Endothelial cell of umbilical vein (primary cell): ENCODE measurements around the gene TENM4. TPM values are rescaled to one million over a fixed set of nuclear protein-coding genes. Genes with fewer than 3 reads are reported as not detected.

Experiments used
- BruUV-seq: library from RNA; stranded (reverse); fragments of 400-500 nt; replicated peaks from 2 replicates; lab custom pipeline; 2021; lab: Mats Ljungman, UMichigan
- CTCF ChIA-PET: fragments of 300-600, 350-600 bp; sonication (Branson Sonifier 250); formaldehyde crosslinking; loops from one replicate; lab custom pipeline; 2021; ENCODE audit warnings: antibody characterized with exemption, inconsistent platforms; lab: Charles Lee
- POLR2A ChIA-PET: fragments of 300-600, 350-600 bp; sonication (Branson Sonifier 250); formaldehyde crosslinking; loops from one replicate; lab custom pipeline; 2021; ENCODE audit warnings: antibody characterized with exemption, inconsistent platforms; lab: Charles Lee
- DNase-seq: peaks from one replicate; pipeline ENCODE4 v3.0.0-alpha.2; 2011; ENCODE audit warnings: low read depth, low spot score
- FAIRE-seq: peaks from 2 replicates; lab custom pipeline; 2011; peaks lifted over from hg19 to GRCh38; lab: Jason Lieb, UNC
- H2AFZ ChIP-seq: 2 replicates; pipeline ENCODE4 v1.6.0; 2012; ENCODE audit warnings: low read depth, low read length, control low read depth, inconsistent platforms
- H3K27ac ChIP-seq: 2 replicates; pipeline ENCODE4 v1.5.1; 2011; ENCODE audit warnings: low read depth, mild to moderate bottlenecking, control low read depth, low read length, moderate library complexity; ENCODE audit not compliant: insufficient read depth
- H3K27me3 ChIP-seq, 2 experiments: 2 replicates each; pipeline versions ENCODE4 v1.6.0 to v1.6.1; 2011; ENCODE audit warnings: low read length in 2 of 2, mixed read lengths in 1 of 2; ENCODE audit not compliant: control insufficient read depth in 2 of 2, insufficient read depth in 2 of 2
- H3K36me3 ChIP-seq, 2 experiments: 2 replicates in 1 of 2; 3 replicates in 1 of 2; pipeline ENCODE4 v1.5.1; 2011; ENCODE audit warnings: low read length in 2 of 2, mild to moderate bottlenecking in 1 of 2, moderate library complexity in 1 of 2; ENCODE audit not compliant: control insufficient read depth in 2 of 2, insufficient read depth in 2 of 2; ENCODE audit errors: extremely low read depth in 1 of 2
- H3K4me1 ChIP-seq: 3 replicates; pipeline ENCODE4 v1.5.1; 2011; ENCODE audit warnings: mild to moderate bottlenecking, low read length; ENCODE audit not compliant: control insufficient read depth, insufficient read depth; ENCODE audit errors: extremely low read depth
- H3K4me2 ChIP-seq: 2 replicates; pipeline ENCODE4 v1.6.1; 2011; ENCODE audit warnings: low read length, control low read depth, mixed read lengths; ENCODE audit not compliant: insufficient read depth
- H3K4me3 ChIP-seq, 3 experiments: fragments of 200-600 bp in 1 of 3; sonication (generic), shearing (Covaris generic) in 1 of 3; replicated peaks in 1 of 3; 2 replicates each; pipeline ENCODE4 v1.5.1; 2011 to 2016; ENCODE audit warnings: control low read depth in 3 of 3, low read length in 3 of 3, mild to moderate bottlenecking in 2 of 3, inconsistent platforms in 1 of 3, low read depth in 1 of 3, moderate library complexity in 1 of 3; ENCODE audit not compliant: insufficient read depth in 1 of 3
- H3K79me2 ChIP-seq: 2 replicates; pipeline ENCODE4 v1.6.0; 2012; ENCODE audit warnings: low read length, inconsistent platforms; ENCODE audit not compliant: control insufficient read depth, insufficient read depth
- H3K9ac ChIP-seq: replicated peaks from 2 replicates; pipeline ENCODE3; 2011; ENCODE audit warnings: low read length, control low read depth; ENCODE audit not compliant: insufficient read depth; ENCODE audit errors: extremely low read depth
- H3K9me1 ChIP-seq: replicated peaks from 3 replicates; pipeline ENCODE4 v1.6.0; 2011; ENCODE audit warnings: mild to moderate bottlenecking, low read length; ENCODE audit not compliant: control insufficient read depth, insufficient read depth; ENCODE audit errors: extremely low read depth
- H3K9me3 ChIP-seq: replicated peaks from 2 replicates; pipeline ENCODE4 v1.5.1; 2012; ENCODE audit warnings: low read length, inconsistent platforms; ENCODE audit not compliant: control insufficient read depth, insufficient read depth
- H4K20me1 ChIP-seq: replicated peaks from 2 replicates; pipeline ENCODE3; 2011; ENCODE audit warnings: mild to moderate bottlenecking, low read length; ENCODE audit not compliant: control insufficient read depth, insufficient read depth; ENCODE audit errors: extremely low read depth
- EZH2 ChIP-seq: IDR thresholded peaks from 2 replicates; pipeline ENCODE4 v1.6.1; 2012; ENCODE audit warnings: borderline replicate concordance, low read depth, mild to moderate bottlenecking, moderate library complexity, low read length, inconsistent platforms; ENCODE audit not compliant: severe bottlenecking
- FOS ChIP-seq: IDR thresholded peaks from 2 replicates; pipeline ENCODE4 v1.6.1; 2011; ENCODE audit warnings: mild to moderate bottlenecking, low read length, moderate library complexity, borderline replicate concordance; ENCODE audit not compliant: insufficient read depth
- GATA2 ChIP-seq: IDR thresholded peaks from 2 replicates; pipeline ENCODE4 v1.7.0; 2011; ENCODE audit warnings: low read depth, mild to moderate bottlenecking, moderate library complexity, mixed read lengths, low read length; ENCODE audit not compliant: insufficient read length, insufficient read depth
- JUN ChIP-seq: IDR thresholded peaks from 2 replicates; pipeline ENCODE4 v1.6.1; 2011; ENCODE audit warnings: borderline replicate concordance, low read depth; ENCODE audit not compliant: insufficient read length, insufficient read depth
- MAX ChIP-seq: IDR thresholded peaks from 2 replicates; pipeline ENCODE4 v1.6.1; 2011; ENCODE audit not compliant: insufficient read depth, insufficient read length
- MYC ChIP-seq: IDR thresholded peaks from one replicate; pipeline ENCODE4 v1.6.1; 2011; ENCODE audit warnings: mild to moderate bottlenecking, low read depth, low read length
- POLR2AphosphoS5 ChIP-seq: IDR thresholded peaks from 2 replicates; pipeline ENCODE4 v1.6.1; 2012; ENCODE audit warnings: low read depth, mild to moderate bottlenecking, control low read depth, low read length, moderate library complexity; ENCODE audit not compliant: insufficient read depth
- dilution Hi-C: fragments of 300-500 bp; cut with MboI; formaldehyde crosslinking; loops from one replicate; pipeline ENCODE4 v1.15.0; 2019; ENCODE audit warnings: low sequenced_read_pairs; ENCODE audit not compliant: extremely low pct_ligation_motif_present
- intact Hi-C: fragments of 100-400 bp; cut with micrococcal nuclease; formaldehyde crosslinking; loops from one replicate; pipeline ENCODE4 v1.10.0; 2022
- polyA plus RNA-seq, 4 experiments: library from polyadenylated mRNA; depleted of rRNA in 3 of 4; stranded (reverse) in 3 of 4; unstranded in 1 of 4; fragments of >200 nt; gene quantifications; 2 replicates each; pipeline versions ENCODE4 v1.2.1 to v1.2.3, GENCODE V29; 2011 to 2012; ENCODE audit warnings: missing spikeins in 1 of 4
- total RNA-seq: library from RNA; stranded (reverse); gene quantifications from 2 replicates; pipeline ENCODE4 v1.2.3, GENCODE V29; 2021
- TF ChIP-seq, protein P1 (sequence below), 2 donors: IDR thresholded peaks; 1 replicate in 1 of 2; 2 replicates in 1 of 2; pipeline ENCODE4 v1.5.1; 2011; ENCODE audit warnings: low read length in 2 of 2, mild to moderate bottlenecking in 2 of 2, moderate library complexity in 2 of 2, control low read depth in 1 of 2, inconsistent platforms in 1 of 2, low read depth in 1 of 2; ENCODE audit not compliant: insufficient read depth in 1 of 2; ENCODE audit errors: extremely low read depth in 1 of 2

TENM4 gene
- total and polyA plus RNA-seq, 2 donors (not counting 3 experiments of a cell fraction or from before 2014, with no cell fraction given), result 0.06 to 0.27 TPM

- H3K4me1 ChIP-seq, result no peaks in the 10 kb centered on the region
- BruUV-seq, result no TSS peak
- intact Hi-C loops, result no loop called here
- no peak overlapping the region for H3K27ac ChIP-seq
- H3K9ac ChIP-seq, result no peak overlapping the region
- H2AFZ ChIP-seq, result no peak overlapping the region
- dilution Hi-C loops, result no loop called here
- peaks cover 0 to 2% of the 10 kb centered on the region in 2 experiments for H3K27me3 ChIP-seq
- no peaks in the 10 kb centered on the region for H3K36me3 ChIP-seq
- no peak overlapping the region for H3K4me2 ChIP-seq
- H3K9me3 ChIP-seq, result no peaks in the 10 kb centered on the region
- no peaks in the 10 kb centered on the region for H3K79me2 ChIP-seq
- FAIRE-seq (no peak), DNase-seq (no peak)
- H3K9me1 ChIP-seq, result no peaks in the 10 kb centered on the region
- no peaks in the 10 kb centered on the region for H4K20me1 ChIP-seq
- no peak overlapping the region for H3K4me3 ChIP-seq
- POLR2A ChIA-PET, result no interaction called here
- no peak for TF ChIP-seq POLR2AphosphoS5
- TF ChIP-seq MAX, result no peak
- TF ChIP-seq JUN, result no peak
- TF ChIP-seq GATA2, result no peak
- TF ChIP-seq FOS, result no peak
- TF ChIP-seq MYC, result no peak
- no peak for TF ChIP-seq EZH2
- TF ChIP-seq, protein P1, sequence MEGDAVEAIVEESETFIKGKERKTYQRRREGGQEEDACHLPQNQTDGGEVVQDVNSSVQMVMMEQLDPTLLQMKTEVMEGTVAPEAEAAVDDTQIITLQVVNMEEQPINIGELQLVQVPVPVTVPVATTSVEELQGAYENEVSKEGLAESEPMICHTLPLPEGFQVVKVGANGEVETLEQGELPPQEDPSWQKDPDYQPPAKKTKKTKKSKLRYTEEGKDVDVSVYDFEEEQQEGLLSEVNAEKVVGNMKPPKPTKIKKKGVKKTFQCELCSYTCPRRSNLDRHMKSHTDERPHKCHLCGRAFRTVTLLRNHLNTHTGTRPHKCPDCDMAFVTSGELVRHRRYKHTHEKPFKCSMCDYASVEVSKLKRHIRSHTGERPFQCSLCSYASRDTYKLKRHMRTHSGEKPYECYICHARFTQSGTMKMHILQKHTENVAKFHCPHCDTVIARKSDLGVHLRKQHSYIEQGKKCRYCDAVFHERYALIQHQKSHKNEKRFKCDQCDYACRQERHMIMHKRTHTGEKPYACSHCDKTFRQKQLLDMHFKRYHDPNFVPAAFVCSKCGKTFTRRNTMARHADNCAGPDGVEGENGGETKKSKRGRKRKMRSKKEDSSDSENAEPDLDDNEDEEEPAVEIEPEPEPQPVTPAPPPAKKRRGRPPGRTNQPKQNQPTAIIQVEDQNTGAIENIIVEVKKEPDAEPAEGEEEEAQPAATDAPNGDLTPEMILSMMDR (IDR thresholded peaks at IDR 0.05; ENCODE audit: extremely low read depth in 1 of 2, insufficient read depth in 1 of 2, low read depth in 1 of 2, low read length in 2 of 2), result no peak
- CTCF ChIA-PET, result interaction anchor here (0.7 kb wide), 1 partner anchor 9 kb away, joined by 3 read pairs; no protein-coding TSS in a partner anchor
These were observed 599.3 kb downstream of the TENM4 start for GRCh38 chr11:78841456-78842060.
